Esophagus muscularis mucosa (tissue), 4 donors: Measurements from ENCODE around the gene SH3D19. TPM values are rescaled to one million over a fixed set of nuclear protein-coding genes. Genes with fewer than 3 reads are reported as not detected.

Source experiments
- DNase-seq: peaks from one replicate; pipeline ENCODE4 v3.0.0-alpha.2; 2017; ENCODE audit errors: extremely low spot score
- H3K27ac ChIP-seq, 4 donors: fragments of 200-600 bp; sonication (generic); replicated peaks in 1 of 4; 1 replicate in 3 of 4; 2 replicates in 1 of 4; pipeline ENCODE4 v1.5.1; 2016 to 2019; ENCODE audit warnings: mild to moderate bottlenecking in 1 of 4
- H3K27me3 ChIP-seq, 4 donors: fragments of 200-600 bp; sonication (generic); one replicate each; pipeline versions ENCODE4 v1.5.1 to v1.6.0; 2016 to 2019
- H3K36me3 ChIP-seq, 4 donors: fragments of 200-600 bp; sonication (generic); one replicate each; pipeline ENCODE4 v1.5.1; 2016 to 2019
- H3K4me1 ChIP-seq, 4 donors: fragments of 200-600 bp; sonication (generic); one replicate each; pipeline ENCODE4 v1.5.1; 2016 to 2019
- H3K4me3 ChIP-seq, 4 donors: fragments of 200-600 bp; sonication (generic); 1 replicate in 2 of 4; 2 replicates in 2 of 4; pipeline ENCODE4 v1.5.1; 2016 to 2019; ENCODE audit warnings: mild to moderate bottlenecking in 4 of 4, moderate library complexity in 1 of 4
- H3K9me3 ChIP-seq, 4 donors: fragments of 200-600 bp; sonication (generic); 1 replicate in 3 of 4; 2 replicates in 1 of 4; pipeline ENCODE4 v1.5.1; 2016 to 2019
- CTCF ChIP-seq, 3 experiments: fragments of 200-600 bp in 2 of 3; fragments of 450-650 bp in 1 of 3; sonication (generic) in 2 of 3; IDR thresholded peaks; one replicate each; pipeline ENCODE4 v1.5.1; 2017 to 2019; ENCODE audit warnings: antibody characterized with exemption in 3 of 3, mild to moderate bottlenecking in 2 of 3, moderate library complexity in 1 of 3
- EP300 ChIP-seq: sonication (generic); formaldehyde crosslinking; IDR thresholded peaks from one replicate; pipeline ENCODE4 v1.6.1; 2017; ENCODE audit warnings: antibody characterized with exemption
- POLR2A ChIP-seq: fragments of 450-650 bp; IDR thresholded peaks from one replicate; pipeline ENCODE4 v1.6.1; 2017; ENCODE audit warnings: antibody characterized with exemption, moderate library complexity, mild to moderate bottlenecking, low read depth
- POLR2AphosphoS5 ChIP-seq, 2 donors: sonication (generic); formaldehyde crosslinking; IDR thresholded peaks; one replicate each; pipeline ENCODE4 v1.6.1; 2017; ENCODE audit warnings: antibody characterized with exemption in 2 of 2
- WGBS: methylation state at CpG from one replicate; pipeline ENCODE4 v1.1.5; 2018; 5-methylcytosine and 5-hydroxymethylcytosine counted together
- intact Hi-C: fragments of 100-400 bp; cut with DNase I; formaldehyde crosslinking; loops from one replicate; pipeline ENCODE4 v1.15.1; 2023
- total RNA-seq, 4 donors: library from RNA; depleted of rRNA; stranded (reverse); fragments of >200 nt; gene quantifications; one replicate each; pipeline versions ENCODE4 v1.1.0 to v1.2.1, GENCODE V29; 2016

SH3D19 gene
- total RNA-seq, 4 donors from 2014 or later, result 115 to 186 (median 177) TPM

- peak; percentile 7 for DNase-seq
- Histone ChIP-seq H3K4me1 (peaks cover 32 to 46% (median 36%) of the 10 kb centered on the region in 4 donors), H3K27me3 (no peaks in the 10 kb centered on the region), H3K36me3 (peaks cover 0 to 5% (median 0%) of the 10 kb centered on the region in 4 donors), H3K27ac (no peak overlapping the region), H3K4me3 (no peak overlapping the region), H3K9me3 (no peaks in the 10 kb centered on the region)
- WGBS, result 46% methylated on average over 2 of the region's 2 CpGs
- TF ChIP-seq POLR2A, result no peak
- no peak for TF ChIP-seq EP300
- no peak for TF ChIP-seq CTCF (IDR thresholded peaks at IDR 0.05)
- no peak for TF ChIP-seq POLR2AphosphoS5 (IDR thresholded peaks at IDR 0.05)
- intact Hi-C loops, result no loop called here
Measured at GRCh38 chr4:151217326-151217725, 108.1 kb downstream of the SH3D19 start.

- Histone ChIP-seq H3K4me3 (no peak overlapping the region), H3K27me3 (no peaks in the 10 kb centered on the region), H3K27ac (no peak overlapping the region), H3K36me3 (peaks cover 0 to 7% (median 0%) of the 10 kb centered on the region in 4 donors), H3K4me1 (peaks cover 18 to 32% (median 30%) of the 10 kb centered on the region in 4 donors), H3K9me3 (no peaks in the 10 kb centered on the region)
- WGBS, result 80% methylated on average over 1 of the region's 1 CpG
- no peak for TF ChIP-seq POLR2A
- no peak for TF ChIP-seq POLR2AphosphoS5 (IDR thresholded peaks at IDR 0.05)
- TF ChIP-seq CTCF (IDR thresholded peaks at IDR 0.05), result no peak
- no peak for TF ChIP-seq EP300
- intact Hi-C loops, result no loop called here
- peak; percentile 37 for DNase-seq
Measured at GRCh38 chr4:151215295-151215694, 110.1 kb downstream of the SH3D19 start.

GRCh38 chr4:151207868-151208267 is 117.5 kb downstream of the SH3D19 start:
- no peak for DNase-seq
- TF ChIP-seq POLR2A, result no peak
- TF ChIP-seq CTCF (IDR thresholded peaks at IDR 0.05), result no peak
- no peak for TF ChIP-seq EP300
- Histone ChIP-seq H3K36me3 (peaks cover 0 to 7% (median 0%) of the 10 kb centered on the region in 4 donors), H3K27ac (peak overlapping the region in 2 of 4 donors; percentile 24 to 28), H3K27me3 (no peaks in the 10 kb centered on the region), H3K4me3 (no peak overlapping the region), H3K4me1 (peaks cover 45 to 52% (median 52%) of the 10 kb centered on the region in 4 donors), H3K9me3 (no peaks in the 10 kb centered on the region)
- WGBS, result 83% methylated on average over 1 of the region's 1 CpG
- intact Hi-C loops, result no loop called here

- peaks cover 0 to under 1% (median 0%) of the 10 kb centered on the region in 4 donors for H3K36me3 ChIP-seq
- 71% methylated on average over 1 of the region's 1 CpG for WGBS
- no peak overlapping the region for H3K4me3 ChIP-seq
- intact Hi-C loops, result no loop called here
- H3K4me1 ChIP-seq, result peaks cover 52 to 59% (median 59%) of the 10 kb centered on the region in 4 donors
- H3K27ac ChIP-seq, result peak overlapping the region; percentile 15 to 32 (median 22)
- TF ChIP-seq POLR2AphosphoS5 (IDR thresholded peaks at IDR 0.05) (no peak), POLR2A (no peak), CTCF (IDR thresholded peaks at IDR 0.05) (no peak), EP300 (no peak)
- no peaks in the 10 kb centered on the region for H3K27me3 ChIP-seq
- no peak for DNase-seq
- H3K9me3 ChIP-seq, result no peaks in the 10 kb centered on the region
Measured at GRCh38 chr4:151207186-151207585, 118.2 kb downstream of the SH3D19 start.
